GM18511 (cell line): ENCODE data around the gene DGLUCY.
"Not testable (repeated sequence)": the region's sequence is repeated elsewhere in the genome, so short reads cannot be mapped to it uniquely, and the experiment has no call there.

ENCODE experiments used
- ATAC-seq: cut with Tn5 transposase; IDR thresholded peaks from one replicate; pipeline ENCODE4 v1.9.1; 2021; ENCODE audit warnings: mild to moderate bottlenecking, moderate library complexity; ENCODE audit not compliant: unreplicated experiment

The DGLUCY gene

DNA sequence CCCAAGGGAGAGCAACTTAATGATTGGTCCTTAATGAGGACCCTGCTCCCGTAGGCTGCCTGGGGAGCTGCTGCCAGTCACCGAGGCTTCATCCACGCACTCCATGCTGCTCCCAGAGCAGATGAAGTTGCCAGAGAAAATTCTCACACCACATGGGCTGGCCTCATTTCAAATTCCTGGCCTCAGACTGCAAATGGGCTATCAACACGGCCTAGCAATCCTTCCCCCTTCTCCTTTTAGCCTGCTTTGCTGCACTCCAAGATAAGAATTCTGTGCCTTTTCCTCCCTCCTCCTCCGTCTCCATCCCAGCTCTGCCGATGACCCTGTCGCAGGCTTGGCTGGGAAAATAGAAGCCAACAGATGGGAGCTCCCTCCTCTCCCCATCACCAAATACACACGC is 10.8 kb upstream of the DGLUCY start:
- ATAC-seq, result no peak

DNA sequence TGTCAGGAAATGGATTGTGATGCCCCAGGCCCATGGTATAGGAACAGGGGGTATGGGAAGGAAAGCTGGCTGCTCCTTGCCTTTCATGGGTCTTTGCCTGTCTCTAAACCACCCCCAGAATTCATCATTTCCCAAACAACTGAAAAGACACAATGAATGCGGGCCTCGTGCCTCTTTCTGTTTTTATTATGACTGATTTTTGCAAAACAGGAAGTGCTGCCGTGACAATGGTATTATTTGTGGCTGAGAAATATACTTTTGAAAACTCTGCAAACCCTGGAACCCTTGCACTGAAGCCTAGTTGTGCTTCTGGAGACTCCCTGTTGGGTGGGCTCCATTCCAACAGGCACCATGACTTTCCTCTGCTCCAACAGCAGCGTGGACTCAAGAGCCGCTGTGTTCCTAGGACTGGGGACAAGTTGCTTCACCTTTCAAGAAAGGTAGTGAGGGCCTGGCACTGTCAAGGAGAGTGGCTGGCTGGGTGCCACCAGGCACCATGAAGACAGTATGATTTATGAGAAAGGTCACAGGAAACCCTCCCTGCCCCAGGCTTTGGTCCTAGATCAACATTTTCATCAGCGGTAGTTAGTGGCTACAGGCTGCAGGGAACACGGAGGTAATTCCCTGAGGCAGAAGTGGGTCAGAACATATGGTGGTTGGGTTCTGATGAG is 4.8 kb upstream of the DGLUCY start:
- ATAC-seq, result no peak

DNA sequence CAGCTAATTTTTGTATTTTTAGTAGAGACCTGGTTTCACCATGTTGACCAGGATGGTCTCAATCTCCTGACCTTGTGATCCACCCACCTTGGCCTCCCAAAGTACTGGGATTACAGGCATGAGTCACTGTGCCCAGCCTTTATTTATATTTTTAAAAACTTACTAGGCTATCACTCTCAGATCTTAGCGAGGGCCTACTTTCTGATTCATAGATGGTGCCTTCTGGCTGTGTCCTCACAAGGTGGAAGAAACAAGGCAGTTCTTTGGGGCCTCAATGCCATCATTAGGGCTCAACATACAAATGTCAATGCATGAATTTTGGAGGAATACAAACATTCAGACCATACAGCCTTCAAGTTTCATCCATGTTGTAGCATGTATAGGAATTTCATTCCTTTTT is 2.4 kb upstream of the DGLUCY start:
- no peak for ATAC-seq

DNA sequence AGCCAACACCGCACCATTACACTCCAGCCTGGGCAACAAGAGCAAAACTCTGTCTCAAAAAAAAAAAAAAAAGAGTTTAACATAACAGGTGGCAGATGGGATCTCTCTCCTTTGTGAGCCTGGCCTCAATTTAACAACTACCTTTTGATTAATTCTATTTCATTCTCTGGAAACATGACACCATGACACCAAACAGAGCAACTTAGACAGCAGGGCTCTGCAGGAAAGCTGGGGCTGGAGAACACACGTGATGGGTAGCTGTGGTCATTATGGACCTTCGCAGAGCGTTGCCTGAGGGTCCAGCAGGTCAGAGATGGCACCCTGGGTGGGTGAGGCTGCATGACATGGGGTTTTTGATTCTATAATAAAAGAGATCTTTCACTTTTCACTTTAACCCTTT is 1.7 kb upstream of the DGLUCY start:
- no peak for ATAC-seq

DNA sequence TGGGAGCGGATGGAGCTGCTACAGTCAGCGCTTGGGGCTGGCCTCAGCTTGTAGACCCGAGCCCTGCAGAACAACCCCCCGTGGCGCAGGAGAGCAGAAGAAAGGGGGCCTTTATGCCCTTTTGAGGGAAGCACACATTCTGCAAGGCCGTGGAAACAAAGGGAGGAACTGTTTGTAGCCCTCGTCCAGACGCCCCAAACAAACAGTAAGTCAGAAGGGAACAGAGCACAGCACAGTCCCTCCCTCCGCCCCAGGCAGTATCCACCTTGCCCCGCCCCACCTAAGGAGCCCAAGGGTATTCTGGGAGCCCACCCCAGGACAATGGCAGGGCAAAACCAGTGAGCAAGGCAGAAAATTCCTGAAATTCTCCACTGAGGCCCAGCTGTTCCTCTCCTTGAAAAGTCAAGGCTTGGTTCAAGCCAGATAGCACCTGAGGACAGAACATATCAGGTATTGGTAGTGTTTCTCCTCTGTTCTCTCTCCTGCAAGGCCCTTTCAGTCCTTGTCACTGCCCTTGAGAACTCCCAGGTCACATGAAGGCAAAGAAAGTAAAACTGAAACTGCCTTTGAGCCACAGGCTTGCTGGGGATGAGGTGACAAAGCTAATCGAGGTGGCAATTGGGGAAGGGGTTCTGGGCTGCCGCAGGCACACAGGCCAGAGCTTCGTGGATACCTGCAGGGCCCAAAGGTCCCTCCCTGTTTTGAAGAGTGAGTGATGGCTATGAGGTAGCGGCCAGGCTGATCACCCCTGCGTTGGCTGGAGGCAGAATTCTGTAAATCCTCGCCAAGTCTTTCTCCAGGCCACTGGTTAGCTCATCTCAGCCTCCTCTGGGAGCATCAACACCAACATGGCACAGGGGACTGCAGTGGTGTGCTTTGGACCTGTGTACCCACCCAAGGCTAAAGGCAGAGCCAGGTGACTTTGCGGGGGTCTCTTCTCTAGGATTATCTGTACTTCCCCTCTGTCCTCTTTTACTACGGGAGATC is 499 bp downstream of the DGLUCY start:
- peak; percentile 81 for ATAC-seq

DNA sequence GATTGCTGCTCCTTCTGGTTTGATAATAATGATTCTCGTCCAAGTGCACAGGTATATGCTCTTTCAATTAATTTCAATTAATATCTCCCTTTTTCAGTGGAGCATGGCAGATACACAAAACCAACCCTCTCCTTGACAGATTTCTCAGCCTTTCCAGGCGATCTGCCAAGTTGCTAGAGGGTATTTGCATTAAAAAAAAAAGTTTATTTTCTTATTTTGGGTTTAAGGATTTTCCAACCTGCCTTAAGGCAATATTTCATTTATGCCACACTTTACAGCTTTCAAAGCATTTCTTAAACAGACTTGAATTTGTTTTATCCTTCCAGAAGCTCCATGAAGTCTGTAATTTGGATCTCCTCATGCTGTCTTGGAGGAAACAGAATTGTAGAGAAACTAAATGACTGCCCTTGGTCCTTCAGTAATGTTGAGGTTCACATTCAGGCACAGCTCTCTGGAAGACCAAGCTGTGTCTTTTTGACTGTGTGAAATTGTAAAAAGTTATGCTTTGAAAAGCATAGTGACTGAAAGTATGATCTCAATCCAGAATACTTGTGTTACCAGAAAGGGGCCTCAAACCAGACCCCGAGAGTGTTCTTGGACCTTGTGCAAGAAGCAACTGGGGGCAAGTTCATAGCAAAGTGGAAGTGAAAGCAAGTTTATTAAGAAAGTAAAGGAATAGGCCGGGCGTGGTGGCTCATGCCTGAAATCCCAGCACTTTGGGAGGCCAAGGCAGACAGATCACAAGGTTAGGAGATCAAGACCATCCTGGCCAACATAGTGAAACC is 2.3 kb downstream of the DGLUCY start:
- ATAC-seq, result no peak

DNA sequence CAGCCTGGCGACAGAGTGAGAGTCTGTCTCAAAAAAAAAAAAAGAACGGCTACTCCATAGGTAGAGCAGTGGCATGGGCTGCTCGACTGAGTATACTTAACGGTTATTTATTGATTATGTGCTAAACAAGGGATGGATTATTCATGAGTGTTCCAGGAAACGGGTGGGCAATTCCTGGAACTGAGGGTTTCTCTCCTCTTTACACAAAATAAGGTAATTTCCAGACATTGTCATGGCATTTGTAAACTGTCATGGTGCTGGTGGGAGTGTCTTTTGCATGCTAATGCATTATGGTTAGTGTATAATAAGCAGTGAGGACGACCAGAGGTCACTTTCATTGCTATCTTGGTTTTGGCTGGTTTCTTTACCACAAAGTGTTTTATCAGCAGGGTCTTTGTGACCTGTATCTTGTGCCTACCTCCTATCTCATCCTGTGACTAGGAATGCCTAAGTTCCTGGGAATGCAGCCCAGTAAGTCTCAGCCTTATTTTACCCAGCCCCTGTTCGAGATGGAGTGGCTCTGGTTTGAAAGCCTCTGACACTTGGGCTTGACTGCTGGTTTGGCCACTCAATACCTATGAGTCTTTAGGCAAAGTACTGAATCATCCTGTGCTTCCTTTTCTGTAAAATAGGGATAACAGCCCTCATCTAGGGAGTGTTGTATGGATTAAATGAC is 3.2 kb downstream of the DGLUCY start:
- ATAC-seq, result no peak

DNA sequence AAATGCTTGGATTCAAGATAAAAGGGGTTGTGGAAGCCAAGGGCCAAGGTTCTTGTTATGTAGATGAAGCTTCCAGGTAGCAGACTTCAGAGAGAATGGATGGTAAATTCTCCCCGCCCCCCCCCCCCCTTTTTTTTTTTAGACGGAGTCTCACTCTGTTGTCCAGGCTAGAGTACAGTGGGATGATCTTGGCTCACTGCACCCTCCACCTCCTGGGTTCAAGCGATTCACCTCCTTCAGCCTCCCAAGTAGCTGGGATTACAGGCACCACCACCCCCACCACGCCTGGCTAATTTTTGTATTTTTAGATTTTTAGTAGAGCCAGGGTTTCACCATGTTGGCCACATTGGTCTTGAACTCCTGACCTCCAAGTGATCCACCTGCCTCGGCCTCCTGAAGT is 4.1 kb downstream of the DGLUCY start:
- no peak for ATAC-seq

DNA sequence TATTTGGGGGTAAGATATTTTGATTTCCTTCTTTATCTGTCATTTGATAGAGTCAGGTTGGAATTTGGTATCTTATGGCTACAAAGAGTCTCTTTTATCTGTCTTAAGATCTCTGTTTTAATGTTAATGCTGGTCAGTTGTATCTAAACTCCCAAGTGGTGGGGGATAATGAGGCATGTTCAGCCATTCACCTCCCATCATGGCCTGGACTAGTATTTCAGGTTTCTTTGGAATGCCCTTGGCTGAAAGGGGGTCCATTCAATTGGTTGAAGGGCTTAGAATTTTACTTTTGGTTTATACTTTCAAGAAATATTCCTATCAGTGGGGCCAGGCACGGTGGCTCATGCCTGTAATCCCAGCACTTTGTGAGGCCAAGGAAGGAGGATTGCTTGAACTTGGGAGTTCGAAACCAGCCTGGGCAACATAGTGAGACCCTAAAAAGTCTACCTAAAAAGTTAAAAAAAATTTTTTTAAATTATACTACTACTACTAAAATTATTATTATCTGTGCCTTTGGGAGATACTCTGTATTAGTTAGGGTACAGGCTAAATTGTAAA is 4.7 kb downstream of the DGLUCY start:
- no peak for ATAC-seq

DNA sequence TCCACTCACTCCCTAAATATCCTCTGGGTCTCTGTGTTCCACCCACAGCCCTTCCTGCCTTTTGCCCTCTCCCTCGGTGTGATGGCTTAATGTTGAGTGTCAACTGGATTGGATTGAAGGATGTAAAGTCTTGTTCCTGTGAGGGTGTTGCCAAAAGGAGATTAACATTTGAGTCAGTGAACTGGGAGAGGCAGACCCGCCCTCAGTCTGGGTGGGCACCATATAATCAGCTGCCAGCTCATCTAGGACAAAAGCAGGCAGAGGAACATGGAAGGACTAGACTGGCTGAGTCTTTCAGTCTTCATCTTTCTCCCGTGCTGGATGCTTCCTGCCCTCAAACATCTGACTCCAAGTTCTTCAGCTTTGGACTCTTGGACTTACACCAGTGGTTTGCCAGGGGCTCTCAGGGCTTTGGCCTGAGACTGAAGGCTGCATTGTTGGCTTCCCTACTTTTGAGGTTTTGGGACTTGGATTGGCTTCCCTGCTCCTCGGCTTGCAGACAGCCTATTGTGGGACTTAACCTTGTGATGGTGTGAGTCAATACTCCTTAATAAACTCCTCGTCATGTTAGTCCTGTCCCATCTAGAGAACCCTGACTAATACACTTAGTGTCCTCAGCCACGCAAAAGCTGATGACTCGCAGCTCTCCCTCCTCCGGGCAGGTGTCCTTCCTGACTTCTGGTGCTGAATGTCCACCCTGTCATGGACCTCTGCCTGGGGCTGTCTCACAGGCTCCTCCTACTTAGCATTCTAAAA is 5.9 kb downstream of the DGLUCY start:
- no peak for ATAC-seq

DNA sequence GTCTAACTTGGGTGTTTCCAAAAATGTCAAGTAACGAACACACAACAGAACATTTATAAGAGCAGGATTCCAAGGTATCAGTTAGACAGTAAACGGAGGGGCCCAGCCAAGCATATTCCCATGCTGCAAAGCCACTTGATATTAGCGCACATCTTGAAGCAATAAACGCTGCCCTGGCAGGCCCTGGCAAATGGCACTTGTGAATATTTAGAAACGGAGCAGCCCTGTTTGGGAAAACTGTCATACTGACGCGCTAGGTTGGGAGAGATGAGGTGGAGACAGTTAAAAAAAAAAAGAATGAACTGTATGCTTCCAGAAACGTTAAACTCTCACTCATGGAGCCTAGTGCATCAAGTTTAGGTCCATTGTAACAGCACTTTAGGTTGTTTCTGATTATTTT is 9.3 kb downstream of the DGLUCY start:
- no peak for ATAC-seq

DNA sequence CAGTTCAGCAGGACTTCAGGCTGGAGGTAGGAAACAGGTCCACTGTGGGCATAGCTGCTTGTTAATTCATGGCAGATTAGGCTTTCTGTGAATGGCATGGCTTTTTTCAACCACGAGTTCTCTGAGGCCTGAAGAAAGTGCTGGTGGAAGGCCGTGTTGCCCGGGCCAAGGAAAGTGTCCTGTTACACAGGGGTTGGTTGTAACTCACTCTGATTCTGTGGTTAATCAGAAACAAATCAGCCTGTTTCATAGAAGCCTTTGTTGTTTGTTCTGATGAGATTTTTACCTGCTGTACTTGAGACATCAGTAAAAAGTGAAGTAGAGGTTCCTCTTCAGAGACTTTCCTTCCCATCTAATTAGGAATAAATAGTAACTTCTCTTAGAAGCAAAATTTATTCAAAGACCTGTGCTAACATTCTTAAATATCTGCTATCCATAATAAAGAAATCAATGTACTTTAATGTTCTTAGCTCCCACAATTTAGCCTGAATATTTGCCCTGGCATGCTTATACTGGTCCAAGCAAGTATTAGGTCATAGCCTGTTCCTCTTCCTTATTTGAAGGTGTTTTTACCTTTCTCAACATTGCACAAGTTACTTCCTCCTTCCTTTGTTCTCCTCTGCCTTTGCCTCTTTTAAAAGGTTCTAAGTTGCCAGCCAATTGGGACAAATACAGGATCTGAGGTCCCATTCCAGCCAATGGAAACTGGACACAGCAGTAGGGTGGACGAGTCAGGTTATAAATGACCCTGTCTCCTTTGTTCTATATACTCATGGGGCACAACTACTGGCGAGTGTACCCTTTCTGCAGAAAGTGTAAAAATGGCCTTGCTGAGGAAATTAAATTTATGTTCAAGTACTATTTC is 10.8 kb downstream of the DGLUCY start:
- ATAC-seq, result not testable (repeated sequence)

DNA sequence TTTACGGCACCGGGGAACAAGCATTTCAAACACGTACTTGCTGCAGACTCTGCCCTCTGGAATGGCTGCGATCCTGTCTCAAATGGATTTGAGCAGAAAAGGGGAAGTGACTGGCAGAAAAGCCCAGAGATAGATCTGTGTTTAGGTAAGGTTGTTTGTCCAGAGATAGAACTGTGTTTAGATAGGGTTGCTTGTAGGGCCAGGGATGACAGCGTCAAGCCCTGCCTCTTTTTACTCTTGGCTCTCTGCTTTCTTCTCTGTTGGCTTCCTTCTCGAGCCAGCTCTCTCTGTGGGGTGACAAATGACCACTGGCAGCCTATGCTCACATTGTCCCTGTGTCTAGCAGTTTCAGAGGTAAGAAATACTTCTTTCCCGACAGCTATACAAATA is 11.4 kb downstream of the DGLUCY start:
- no peak for ATAC-seq

DNA sequence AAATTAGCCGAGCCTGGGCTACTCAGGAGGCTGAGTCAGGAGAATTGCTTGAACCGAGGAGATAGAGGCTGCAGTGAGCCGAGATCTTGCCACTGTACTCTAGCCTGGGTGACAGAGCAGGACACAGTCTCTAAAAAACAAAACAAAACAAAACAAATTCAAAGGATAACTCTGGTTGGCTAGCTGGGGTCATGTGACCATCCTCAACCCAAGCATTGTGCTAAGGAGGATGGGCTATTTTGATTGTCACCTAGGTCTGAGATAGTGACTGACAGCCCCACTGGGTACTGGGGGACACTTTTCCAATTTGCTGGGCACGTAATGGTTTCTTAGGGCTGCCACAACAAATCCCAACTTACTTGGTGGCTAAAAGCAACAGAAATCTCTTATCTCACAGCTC is 11.9 kb downstream of the DGLUCY start:
- ATAC-seq, result no peak

DNA sequence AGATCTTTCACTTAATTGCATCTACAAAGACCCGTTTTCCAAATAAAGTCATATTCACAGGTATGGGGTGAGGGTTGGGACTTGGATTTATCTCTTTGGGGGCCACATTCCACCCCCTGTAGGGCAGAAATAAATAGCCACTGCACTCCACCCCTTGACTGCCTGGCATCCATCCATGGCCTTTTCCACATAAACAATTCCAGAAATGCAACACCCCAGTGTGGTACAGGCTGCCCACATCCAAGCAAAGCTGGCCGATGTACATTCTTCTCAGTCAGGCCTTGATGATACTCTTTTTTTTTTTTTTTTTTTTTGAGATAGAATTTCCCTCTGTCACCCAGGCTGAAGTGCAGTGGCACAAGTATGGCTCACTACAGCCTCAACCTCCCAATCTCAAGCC is 12.9 kb downstream of the DGLUCY start:
- ATAC-seq, result no peak

DNA sequence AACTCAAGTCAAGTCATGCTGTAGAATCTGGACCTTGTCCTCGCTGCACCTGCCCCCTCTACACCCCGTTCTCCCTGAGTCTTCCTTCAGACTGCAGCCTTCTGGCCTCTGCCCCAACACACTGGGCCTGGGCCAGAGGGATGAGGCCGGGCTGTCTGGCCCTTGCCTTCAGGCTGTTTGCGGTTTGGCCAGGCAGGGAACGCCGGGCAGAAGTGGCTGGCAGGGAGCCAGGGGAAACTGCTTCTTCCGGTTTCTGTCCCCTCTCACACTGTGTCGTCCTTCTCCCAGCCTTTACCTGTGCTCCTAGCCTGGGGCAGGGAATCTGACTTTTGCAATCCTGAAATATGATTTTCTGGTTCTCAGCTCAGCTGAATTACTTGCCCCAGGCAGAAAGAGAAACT is 13.5 kb downstream of the DGLUCY start:
- ATAC-seq, result no peak

DNA sequence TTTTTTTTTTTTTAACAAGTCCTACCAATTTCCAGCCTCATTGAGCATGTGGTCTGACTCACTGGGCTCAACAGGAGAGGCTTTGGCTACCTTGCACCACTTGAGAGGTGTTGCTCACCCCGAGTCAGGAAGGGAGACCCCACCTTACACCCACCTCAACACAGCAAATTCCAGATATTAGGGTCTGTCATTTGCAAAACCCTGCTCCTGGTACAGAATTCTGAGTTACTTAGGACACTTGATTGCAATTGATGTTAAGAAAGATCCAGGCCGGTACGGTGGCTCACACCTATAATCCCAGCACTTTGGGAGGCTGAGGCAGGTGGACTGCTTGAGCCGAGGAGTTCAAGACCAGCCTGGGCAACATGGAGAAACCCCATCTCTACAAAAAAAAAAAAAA is 14.1 kb downstream of the DGLUCY start:
- no peak for ATAC-seq

DNA sequence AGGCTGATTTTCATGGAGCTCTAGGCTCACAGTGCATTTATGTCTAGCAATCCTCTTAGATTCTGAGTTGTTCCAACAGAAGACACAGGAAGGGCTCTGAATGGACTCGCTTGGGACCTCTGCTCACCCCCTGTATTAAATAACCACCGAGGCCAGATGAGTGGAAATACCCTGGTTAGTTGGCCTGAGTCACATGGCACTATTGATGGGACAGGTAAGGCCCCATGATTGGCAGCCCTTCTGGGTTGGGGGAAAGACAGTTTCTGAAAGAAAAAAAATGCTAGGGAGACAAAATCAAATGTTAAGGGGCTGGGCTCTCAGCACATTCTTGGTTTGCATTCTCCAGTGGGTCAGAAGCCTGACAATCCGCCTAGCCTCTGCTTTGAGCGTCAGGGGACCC is 14.8 kb downstream of the DGLUCY start:
- no peak for ATAC-seq

DNA sequence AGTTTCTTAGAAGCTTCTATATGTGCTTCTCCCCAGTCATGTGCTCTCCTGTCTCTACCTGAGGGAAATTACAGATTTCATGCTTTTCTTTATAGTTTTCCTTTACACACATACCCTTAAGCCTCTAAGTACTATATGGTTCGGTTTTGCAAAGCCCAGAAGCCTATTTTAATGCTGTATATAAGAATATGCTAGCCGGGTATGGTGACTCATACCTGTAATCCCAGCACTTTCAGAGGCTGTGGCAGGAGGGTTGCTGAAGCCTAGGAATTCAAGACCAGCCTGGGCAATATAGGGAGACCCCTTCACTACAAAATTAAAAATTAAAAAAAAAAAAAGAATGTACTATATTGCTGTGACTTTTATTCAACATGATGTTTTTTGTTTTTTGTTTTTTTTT is 15.4 kb downstream of the DGLUCY start:
- ATAC-seq, result no peak
